HUES64 (cell line): ENCODE data around the gene GRHL1.

ENCODE experiments used
- H3K27ac ChIP-seq: 2 replicates; pipeline ENCODE4 v1.7.0; 2013; ENCODE audit warnings: low read depth, low read length, inconsistent platforms
- H3K27me3 ChIP-seq: 2 replicates; pipeline ENCODE4 v1.6.1; 2013; ENCODE audit warnings: mild to moderate bottlenecking, low read length; ENCODE audit not compliant: insufficient read depth
- H3K36me3 ChIP-seq: 2 replicates; pipeline ENCODE4 v1.6.1; 2013; ENCODE audit warnings: mild to moderate bottlenecking, low read length; ENCODE audit not compliant: insufficient read depth
- H3K4me1 ChIP-seq: 2 replicates; pipeline ENCODE4 v1.6.1; 2013; ENCODE audit warnings: mild to moderate bottlenecking, low read length, moderate library complexity; ENCODE audit not compliant: insufficient read depth
- H3K4me3 ChIP-seq: 2 replicates; pipeline ENCODE4 v1.5.1; 2013; ENCODE audit warnings: mild to moderate bottlenecking, low read length, moderate library complexity
- H3K9ac ChIP-seq: 2 replicates; pipeline ENCODE4 v1.6.1; 2013; ENCODE audit warnings: mild to moderate bottlenecking, low read depth, low read length
- H3K9me3 ChIP-seq: 2 replicates; pipeline ENCODE4 v1.6.1; 2013; ENCODE audit warnings: low read depth, low read length; ENCODE audit not compliant: insufficient read depth
- WGBS: fragments of 150-250, 120-280 bp; methylation state at CpG from one replicate; pipeline ENCODE4 v1.1.7; 2013; ENCODE audit warnings: missing lambda C conversion rate; 5-methylcytosine and 5-hydroxymethylcytosine counted together

Gene GRHL1

DNA sequence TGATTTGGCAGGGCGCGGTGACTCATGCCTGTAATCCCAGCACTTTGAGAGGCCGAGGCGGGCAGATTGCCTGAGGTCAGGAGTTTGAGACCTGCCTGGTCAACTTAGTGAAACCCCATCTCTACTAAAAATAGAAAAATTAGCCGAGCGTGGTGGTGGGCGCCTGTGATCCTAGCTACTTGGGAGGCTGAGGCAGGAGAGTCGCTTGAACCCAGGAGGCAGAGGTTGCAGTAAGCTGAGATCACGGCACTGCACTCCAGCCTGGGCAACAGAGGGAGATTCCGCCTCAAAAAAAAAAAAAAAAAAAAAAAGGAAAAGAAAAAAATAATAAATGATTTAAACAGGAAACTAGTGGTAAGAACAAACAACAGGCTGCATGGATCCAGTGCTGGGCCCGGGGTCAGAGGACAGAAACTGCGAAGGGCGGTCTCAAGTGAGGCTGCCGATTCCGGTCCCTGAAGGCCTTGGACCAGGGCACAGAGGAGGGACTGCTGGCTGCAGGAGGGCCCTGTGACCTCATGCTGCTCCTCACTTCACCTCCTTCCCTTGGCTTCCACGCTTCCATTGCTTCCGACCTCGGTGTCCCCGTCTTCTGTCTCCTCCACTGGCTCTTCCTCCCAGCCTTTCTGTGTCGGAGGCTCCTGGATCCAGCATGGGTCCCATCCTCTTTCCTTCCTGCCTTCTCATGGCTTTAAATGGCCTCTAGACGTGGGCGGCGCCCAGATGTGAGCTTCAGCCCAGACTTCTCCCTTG lies 2.1 kb upstream of the GRHL1 start:
- no peak overlapping the region for H3K27ac ChIP-seq
- no peak overlapping the region for H3K4me3 ChIP-seq
- WGBS, result 92% methylated on average over 22 of the region's 23 CpGs
- H3K9me3 ChIP-seq, result no peaks in the 10 kb centered on the region
- peaks cover 52% of the 10 kb centered on the region for H3K27me3 ChIP-seq
- H3K36me3 ChIP-seq, result no peaks in the 10 kb centered on the region
- no peaks in the 10 kb centered on the region for H3K4me1 ChIP-seq
- H3K9ac ChIP-seq, result no peak overlapping the region

DNA sequence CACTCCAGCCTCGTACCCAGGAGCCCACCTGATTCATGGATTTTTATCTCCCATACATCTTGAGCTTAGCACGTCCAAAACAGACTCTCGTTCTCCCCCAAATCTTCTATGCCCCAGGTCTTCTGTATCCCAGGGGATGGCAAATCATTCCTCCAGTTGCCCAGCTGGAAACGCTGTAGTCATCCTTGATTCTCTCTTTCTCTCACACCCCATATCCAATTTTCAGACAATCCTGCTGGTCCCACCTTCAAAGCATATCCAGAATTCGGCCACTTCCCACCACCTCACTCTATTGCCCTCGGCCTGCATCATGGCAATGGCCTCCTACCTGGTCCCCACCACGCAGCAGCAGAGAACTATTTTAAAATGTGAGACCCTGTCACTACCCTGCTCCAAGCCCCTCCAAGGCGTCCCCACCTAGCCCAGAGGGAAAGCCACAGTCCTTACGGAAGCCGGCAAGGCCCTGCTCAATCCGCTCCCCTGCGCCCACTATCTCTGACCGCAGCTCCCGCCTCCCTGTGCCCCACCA lies 1.4 kb upstream of the GRHL1 start:
- Histone ChIP-seq H3K27ac (no peak overlapping the region), H3K4me3 (peak overlapping the region; percentile 72), H3K4me1 (no peaks in the 10 kb centered on the region), H3K27me3 (peaks cover 58% of the 10 kb centered on the region), H3K9ac (no peak overlapping the region), H3K9me3 (no peaks in the 10 kb centered on the region), H3K36me3 (no peaks in the 10 kb centered on the region)
- 82% methylated on average over 14 of the region's 14 CpGs for whole genome bisulfite sequencing

DNA sequence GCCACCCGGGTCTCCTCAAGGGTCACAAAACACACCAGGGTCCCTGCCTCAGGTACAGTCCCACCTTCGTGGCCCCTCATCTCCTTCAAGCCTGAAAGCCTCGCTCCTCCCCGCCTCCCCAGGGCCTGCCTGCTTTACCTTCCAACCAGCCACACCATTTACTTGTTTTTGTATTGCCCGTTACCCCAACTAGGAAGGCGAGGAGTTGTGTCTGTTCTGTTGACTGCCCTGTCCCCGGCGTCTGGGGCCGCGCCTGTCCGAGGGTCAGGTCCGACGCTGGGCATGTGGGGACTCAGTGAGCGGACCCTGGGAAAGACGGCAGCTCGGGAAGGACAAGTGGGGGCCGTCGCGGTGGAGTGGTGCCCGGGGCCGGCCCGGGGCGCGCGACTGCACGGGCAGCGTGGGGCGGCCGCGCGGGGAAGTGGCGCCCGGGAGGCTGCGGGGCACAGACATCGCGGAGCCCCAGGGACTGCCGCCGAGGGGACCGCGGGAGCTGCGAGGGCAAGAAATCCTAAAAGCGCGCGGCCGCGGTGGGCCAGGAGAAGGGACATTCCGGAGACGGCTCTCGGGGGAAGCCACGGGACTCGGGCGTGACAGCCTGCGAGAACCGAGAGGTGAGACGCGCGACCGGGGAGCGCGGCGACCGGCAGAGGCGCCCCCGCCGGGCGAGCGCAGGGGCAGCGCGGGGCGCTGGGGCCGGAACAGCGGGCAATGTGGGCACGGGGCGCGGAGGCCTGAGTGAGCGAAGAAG lies 797 bp upstream of the GRHL1 start:
- 6% methylated on average over 76 of the region's 76 CpGs for WGBS
- H3K27ac ChIP-seq, result no peak overlapping the region
- H3K27me3 ChIP-seq, result peaks cover 58% of the 10 kb centered on the region
- H3K9ac ChIP-seq, result 0 out of 2 replicates have a peak overlapping the region, but pooled peaks have one; percentile 3
- H3K9me3 ChIP-seq, result no peaks in the 10 kb centered on the region
- H3K4me1 ChIP-seq, result no peaks in the 10 kb centered on the region
- peak overlapping the region; percentile 72 for H3K4me3 ChIP-seq
- no peaks in the 10 kb centered on the region for H3K36me3 ChIP-seq

DNA sequence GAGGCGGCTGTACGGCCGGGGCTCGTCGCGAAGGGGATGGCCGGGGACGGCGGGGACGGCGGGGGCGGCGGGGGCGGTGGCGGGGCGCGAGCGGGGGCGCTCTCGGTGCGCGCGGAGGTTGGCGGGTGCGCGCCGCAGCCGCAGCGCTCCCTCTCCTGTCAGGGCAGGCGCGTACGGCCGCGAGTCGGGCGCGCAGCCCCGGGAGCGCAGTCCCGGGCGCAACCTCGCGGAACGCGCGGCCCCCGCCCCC lies 296 bp upstream of the GRHL1 start:
- H3K4me3 ChIP-seq, result peak overlapping the region; percentile 72
- no peaks in the 10 kb centered on the region for H3K9me3 ChIP-seq
- peaks cover 58% of the 10 kb centered on the region for H3K27me3 ChIP-seq
- no peak overlapping the region for H3K27ac ChIP-seq
- 0 out of 2 replicates have a peak overlapping the region, but pooled peaks have one; percentile 3 for H3K9ac ChIP-seq
- no peaks in the 10 kb centered on the region for H3K4me1 ChIP-seq
- WGBS, result under 1% methylated on average over 47 of the region's 47 CpGs
- no peaks in the 10 kb centered on the region for H3K36me3 ChIP-seq

DNA sequence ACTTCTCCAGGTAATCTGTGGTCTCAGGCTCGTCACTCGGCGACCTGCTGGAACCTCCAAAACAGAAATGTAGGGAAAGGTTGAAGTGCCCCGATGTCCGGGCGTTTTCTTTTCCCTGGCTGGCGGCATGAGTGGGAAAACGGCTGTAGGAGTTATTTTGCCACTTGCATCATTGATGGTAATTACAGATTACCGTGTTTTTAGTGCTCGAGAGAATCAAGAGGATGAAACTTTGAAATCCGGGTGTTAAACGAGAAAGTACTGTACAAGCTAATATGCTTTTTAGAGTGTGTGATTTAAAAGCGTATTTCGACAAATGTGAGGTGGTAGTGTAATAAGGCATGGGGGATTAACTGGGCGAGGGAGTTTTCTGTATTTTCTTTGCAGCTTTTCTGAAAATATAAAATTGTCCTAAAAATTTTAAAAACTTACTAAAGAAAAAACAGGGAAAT lies 819 bp downstream of the GRHL1 start:
- peaks cover 55% of the 10 kb centered on the region for H3K27me3 ChIP-seq
- H3K27ac ChIP-seq, result no peak overlapping the region
- H3K9ac ChIP-seq, result no peak overlapping the region
- 28% methylated on average over 15 of the region's 15 CpGs for WGBS
- H3K9me3 ChIP-seq, result no peaks in the 10 kb centered on the region
- no peaks in the 10 kb centered on the region for H3K4me1 ChIP-seq
- peak overlapping the region; percentile 68 for H3K4me3 ChIP-seq
- no peaks in the 10 kb centered on the region for H3K36me3 ChIP-seq

DNA sequence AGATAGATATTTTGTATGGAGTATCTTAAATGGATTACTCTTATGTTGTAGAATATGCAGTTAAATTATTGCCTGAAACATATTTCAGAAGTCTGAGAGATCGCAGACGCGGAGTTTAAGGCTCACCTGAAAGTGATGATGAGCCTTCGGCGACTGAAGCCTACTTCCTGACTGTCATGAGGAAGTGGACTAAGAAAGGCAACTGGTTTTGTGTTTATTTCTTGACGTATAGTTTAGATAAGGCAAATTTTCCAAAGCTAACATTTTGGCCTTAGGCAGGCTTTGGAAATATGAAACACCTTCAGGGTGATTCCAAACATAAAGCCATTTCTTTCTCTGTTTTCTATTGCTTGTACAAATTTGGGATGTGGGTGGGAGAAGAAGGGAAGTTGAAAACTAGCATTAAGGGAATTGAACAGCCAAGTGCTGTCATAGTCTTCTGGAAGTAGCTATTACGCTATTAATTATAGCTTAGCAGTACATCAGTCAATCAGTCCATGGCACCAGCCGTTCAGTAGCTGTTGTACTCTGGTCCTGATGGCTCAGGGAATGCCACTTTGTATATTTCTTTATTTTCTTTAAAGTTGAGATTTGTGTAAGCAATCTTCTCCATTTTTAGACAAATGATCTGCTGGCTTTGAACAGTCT lies 1.5 kb downstream of the GRHL1 start:
- H3K27ac ChIP-seq, result no peak overlapping the region
- no peaks in the 10 kb centered on the region for H3K9me3 ChIP-seq
- H3K27me3 ChIP-seq, result peaks cover 54% of the 10 kb centered on the region
- H3K36me3 ChIP-seq, result no peaks in the 10 kb centered on the region
- 86% methylated on average over 8 of the region's 8 CpGs for WGBS
- no peak overlapping the region for H3K9ac ChIP-seq
- no peaks in the 10 kb centered on the region for H3K4me1 ChIP-seq
- H3K4me3 ChIP-seq, result no peak overlapping the region

DNA sequence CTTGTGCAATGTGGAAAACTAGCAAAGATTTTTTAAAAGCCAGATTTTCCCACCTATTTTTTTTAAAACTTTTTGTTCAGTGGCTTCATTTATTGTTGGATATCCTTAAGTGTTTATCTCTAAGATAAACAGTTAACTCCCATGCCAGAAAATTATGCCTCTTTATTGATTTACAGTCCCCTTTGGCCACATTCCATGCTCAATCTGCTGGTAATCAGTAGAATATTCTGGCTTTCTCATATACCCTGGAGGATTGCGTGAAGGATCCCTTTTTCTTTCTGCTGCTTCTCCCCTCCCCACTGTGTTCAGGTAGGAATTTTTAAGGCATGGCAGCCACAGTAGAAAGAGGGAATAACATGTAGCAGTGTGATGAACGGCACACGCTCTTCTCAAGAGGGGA lies 2.6 kb downstream of the GRHL1 start:
- H3K27me3 ChIP-seq, result peaks cover 50% of the 10 kb centered on the region
- no peaks in the 10 kb centered on the region for H3K9me3 ChIP-seq
- no peak overlapping the region for H3K27ac ChIP-seq
- no peak overlapping the region for H3K4me3 ChIP-seq
- H3K9ac ChIP-seq, result no peak overlapping the region
- 95% methylated on average over 2 of the region's 3 CpGs for WGBS
- no peaks in the 10 kb centered on the region for H3K36me3 ChIP-seq
- H3K4me1 ChIP-seq, result no peaks in the 10 kb centered on the region

DNA sequence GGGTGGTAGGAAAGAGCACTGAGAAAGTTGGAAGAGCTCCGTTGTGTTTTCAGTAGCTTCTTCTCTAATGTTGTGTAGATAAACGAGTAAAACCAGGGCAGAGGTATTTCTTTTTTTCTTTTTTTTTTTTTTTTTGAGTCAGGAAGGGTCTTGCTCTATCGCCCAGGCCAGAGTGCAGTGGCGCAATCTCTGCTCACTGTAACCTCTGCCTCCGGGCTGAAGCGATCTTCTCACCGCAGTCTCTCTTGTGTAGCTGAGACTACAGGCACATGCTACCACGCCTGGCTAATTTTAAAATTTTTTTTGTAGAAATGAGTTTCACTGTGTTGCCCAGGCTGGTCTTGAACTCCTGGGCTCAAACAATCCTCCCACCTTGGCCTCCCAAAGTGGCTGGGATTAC lies 6.6 kb downstream of the GRHL1 start:
- Histone ChIP-seq H3K27me3 (peaks cover 20% of the 10 kb centered on the region), H3K36me3 (no peaks in the 10 kb centered on the region), H3K27ac (no peak overlapping the region), H3K4me1 (no peaks in the 10 kb centered on the region), H3K9me3 (no peaks in the 10 kb centered on the region), H3K9ac (no peak overlapping the region), H3K4me3 (no peak overlapping the region)
- WGBS, result 96% methylated on average over 8 of the region's 8 CpGs

DNA sequence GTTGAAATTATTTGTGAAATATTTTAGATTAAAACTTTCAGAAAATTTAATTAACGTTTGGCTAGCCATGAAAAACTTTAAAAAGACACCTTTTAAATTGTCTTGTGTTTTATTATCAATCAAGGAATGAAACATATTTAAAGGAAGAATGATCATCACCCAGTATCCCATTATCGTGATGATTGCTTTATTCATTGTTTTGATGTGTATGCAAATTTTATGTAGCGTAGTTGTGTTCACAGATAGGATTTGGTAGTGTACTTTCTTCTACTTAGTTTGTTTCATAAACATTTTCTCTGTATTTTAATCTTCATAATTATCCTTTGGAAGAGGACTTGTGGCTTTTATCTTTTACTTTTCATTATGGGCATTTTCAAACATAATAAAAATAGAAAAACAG lies 7.8 kb downstream of the GRHL1 start:
- no peak overlapping the region for H3K4me3 ChIP-seq
- no CpG with 5 or more reads among the region's 3 CpGs for WGBS
- H3K4me1 ChIP-seq, result no peaks in the 10 kb centered on the region
- H3K27me3 ChIP-seq, result peaks cover 7% of the 10 kb centered on the region
- H3K9me3 ChIP-seq, result no peaks in the 10 kb centered on the region
- no peak overlapping the region for H3K9ac ChIP-seq
- no peak overlapping the region for H3K27ac ChIP-seq
- H3K36me3 ChIP-seq, result no peaks in the 10 kb centered on the region

DNA sequence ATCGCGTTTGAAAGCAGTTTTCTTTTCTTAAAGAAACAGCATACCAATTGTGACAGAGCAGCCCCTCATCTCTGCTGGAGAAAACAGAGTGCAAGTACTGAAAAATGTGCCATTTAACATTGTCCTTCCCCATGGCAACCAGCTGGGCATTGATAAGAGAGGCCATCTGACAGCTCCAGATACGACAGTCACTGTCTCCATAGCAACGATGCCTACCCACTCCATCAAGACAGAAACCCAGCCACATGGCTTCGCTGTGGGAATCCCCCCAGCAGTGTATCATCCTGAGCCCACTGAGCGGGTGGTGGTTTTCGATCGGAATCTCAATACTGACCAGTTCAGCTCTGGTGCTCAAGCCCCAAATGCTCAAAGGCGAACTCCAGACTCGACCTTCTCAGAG lies 9.5 kb downstream of the GRHL1 start:
- Histone ChIP-seq H3K9me3 (no peaks in the 10 kb centered on the region), H3K4me3 (no peak overlapping the region), H3K27ac (no peak overlapping the region), H3K4me1 (no peaks in the 10 kb centered on the region), H3K9ac (no peak overlapping the region), H3K27me3 (no peaks in the 10 kb centered on the region), H3K36me3 (no peaks in the 10 kb centered on the region)
- WGBS, result 90% methylated on average over 10 of the region's 10 CpGs

DNA sequence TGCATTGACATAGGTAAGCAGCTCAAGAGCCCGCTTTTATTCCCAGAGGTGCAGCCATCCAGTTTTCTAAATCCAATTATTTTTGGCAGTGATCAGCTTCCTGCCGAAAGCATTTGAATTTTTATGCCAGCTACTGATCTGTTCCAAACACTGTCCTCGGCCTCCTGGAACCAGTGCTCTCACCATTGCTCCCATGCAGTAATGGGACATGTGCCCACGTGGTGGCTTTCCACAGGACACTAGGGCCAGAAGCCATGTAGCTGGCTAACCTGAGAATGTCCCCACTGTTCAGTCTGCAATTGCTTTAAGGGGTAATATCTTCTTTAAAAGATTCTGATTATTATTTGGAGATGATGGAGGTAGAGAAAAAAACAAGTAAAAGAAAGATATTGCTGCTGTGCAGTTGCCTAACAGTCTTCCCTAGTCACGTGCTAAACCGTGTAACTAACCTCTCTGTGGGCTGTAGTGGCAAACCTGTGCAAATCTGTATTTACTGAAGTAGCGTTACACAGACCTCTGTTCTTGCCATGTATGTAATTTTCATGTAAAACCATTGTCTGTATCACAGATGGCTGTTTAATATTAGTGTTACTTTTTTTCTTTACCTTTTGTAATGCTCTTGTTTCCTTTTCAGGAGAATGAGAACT lies 13.0 kb downstream of the GRHL1 start:
- Histone ChIP-seq H3K27ac (no peak overlapping the region), H3K4me1 (no peaks in the 10 kb centered on the region), H3K4me3 (no peak overlapping the region), H3K27me3 (no peaks in the 10 kb centered on the region), H3K36me3 (no peaks in the 10 kb centered on the region), H3K9ac (no peak overlapping the region), H3K9me3 (no peaks in the 10 kb centered on the region)
- WGBS, result 93% methylated on average over 7 of the region's 7 CpGs
